Measurements from ENCODE around the gene SEMA5B.

Gene SEMA5B

DNA sequence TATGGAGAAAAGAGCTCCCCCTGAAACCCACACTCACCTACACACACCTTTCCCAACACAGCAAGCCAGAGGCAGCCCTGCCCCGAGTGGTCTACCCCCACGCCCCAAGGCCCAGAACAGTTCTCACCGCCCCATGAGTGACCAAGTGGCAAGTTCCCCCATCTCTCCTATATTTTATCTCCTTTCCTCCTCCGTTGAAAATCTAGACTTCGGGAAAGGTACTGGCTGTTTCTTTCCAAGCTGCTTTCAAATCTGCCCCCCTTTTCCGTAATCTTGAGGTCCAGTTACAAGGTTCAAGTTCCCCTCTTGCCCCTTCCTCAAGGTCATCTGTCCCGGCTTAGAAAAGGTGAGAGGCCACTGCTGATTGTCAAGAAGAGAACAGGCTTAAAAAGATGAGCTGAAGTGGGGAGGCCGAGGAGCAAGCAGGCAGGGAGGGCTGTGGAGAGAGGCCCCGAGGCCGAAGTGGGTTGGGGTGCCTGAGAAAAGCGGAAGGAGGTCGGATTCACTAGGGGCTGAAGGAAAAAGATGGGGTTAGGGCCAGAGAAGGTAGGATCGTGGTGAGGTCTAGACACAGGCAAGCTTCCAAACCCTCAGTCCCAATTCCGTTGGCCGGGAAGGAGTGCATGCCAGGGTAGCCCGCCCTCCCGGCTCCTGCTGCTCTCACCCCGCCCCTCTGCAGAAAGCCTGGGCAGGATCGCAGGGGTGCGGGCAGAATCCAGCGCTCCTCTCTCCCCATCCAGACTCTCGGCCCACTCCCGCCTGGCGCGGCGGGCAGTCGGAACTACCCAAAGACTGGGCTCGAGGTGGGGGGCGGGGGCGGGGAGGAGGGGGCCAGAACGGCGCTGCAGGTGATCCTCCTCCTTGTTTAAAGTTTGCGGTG is 1.7 kb downstream of the SEMA5B start:
- DNase-seq (ENCODE audit: low spot score): no peak

DNA sequence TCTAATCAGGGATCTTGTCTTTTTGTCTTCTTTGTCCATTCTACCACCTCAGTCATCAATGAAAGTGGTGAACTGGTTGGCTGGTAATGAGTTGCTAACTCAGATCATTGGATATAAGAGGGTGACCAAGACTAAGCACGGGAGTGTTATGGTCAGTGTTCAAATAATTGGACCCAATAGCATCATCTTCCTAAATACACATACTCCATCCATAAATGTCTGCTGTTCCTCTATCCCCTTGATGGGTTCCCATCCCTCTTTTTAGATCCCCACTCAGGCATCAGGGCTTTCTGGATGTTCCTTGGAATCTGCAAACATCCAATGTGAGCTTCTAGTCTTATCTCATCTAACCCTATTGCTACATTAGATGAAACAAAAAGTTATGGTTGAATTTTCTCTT is 3.5 kb downstream of the SEMA5B start:
- DNase-seq (ENCODE audit: low spot score): no peak

DNA sequence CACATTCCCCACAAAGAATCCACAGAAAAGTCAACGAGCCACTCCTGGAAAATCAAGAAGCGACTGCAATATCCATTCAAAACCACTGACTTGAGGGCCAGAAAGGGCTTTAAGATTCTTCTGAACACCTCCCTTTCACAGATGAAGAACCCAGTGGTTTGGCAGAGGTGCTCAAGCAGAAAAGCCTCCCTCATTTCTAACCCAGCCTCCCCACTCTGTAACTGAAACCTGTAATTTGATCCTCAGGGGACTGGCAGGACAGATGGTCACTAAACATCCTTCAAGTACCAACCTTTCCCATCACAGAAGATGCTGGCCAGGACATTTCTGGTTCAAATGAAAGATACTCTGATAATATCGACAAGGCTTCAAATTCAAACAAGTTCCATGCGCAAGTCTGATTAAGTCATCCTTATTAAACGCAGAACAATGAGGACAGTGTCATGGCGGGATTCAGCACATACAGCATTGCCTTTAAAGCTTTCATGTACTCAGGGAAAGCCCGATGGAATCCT is 5.5 kb downstream of the SEMA5B start:
- no peak for DNase-seq (ENCODE audit: low spot score)

DNA sequence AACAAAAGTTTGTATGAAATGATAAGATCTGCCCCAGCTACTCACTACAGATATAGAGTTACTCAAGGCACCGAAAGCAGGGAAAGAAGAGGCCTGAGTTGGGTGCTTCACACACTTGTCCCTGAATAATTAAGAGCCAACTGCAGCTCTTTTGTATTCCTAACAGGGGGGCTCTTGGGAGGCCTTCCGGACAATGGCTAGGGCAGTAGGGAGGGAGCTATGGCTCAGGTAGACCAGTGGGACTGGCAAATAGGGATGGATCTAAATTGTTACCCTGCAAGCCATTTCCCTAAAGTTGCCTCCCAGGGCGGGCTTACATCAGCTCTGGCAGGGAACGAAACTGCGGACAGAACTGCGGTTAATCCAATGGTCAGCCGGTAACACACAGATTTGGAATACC is 6.2 kb downstream of the SEMA5B start:
- DNase-seq (ENCODE audit: low spot score): no peak

DNA sequence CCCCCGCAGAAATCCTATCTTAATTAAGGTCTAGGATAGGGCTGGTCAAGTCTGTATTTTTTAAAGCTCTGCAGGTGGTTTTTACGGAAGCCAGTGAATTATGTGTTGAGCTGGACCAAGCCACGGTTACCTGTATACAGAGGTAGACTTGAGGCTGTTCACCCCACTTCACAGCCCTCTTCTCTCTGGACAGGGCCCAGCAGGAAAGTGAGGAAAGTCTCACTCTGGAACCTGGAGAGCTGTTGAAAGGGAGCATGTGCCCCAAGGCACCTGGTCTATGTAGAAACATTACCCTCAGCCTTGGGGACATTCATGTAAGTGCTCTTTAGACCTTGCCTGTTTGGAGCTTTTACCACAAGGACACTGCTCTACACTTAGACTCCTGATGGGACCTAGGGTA is 6.9 kb downstream of the SEMA5B start:
- no peak for DNase-seq (ENCODE audit: low spot score)

DNA sequence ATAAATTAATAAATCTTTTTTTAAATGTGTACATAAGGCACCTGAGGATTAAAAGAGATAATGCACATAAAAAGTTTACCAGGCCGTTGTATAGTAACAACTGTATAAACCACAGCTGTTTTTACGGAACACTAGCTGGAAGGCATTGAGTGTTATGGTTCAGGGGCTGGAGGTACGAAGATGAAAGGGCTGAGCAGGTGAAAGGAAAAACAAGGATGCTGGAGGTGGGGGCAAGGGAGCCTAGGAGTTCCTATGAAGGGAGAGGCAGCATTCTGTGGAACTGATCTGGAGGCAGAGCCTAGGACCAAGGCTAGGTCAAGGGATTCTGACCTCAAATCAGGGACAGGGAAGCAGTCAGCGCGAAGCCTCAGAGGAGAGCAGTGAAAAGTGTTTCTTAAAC is 8.0 kb downstream of the SEMA5B start:
- no peak for DNase-seq (ENCODE audit: low spot score)

DNA sequence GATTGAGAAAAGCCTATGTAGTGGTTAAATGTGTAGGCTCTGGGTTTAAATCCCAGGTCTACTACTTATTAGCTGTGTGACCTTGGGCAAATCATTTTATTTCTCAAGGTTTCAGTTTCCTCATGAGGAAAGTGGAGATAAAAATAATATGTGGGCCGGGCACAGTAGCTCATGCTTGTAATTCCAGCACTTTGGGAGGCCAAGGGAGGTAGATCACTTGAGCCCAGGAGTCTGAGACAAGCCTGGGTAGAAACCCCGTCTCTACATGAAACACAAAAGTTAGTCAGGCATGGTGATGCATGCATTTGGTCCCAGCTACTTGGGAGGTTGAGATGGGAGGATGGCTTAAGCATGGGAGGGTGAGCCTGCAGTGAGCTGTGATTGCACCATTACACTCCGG is 8.4 kb downstream of the SEMA5B start:
- no peak for DNase-seq (ENCODE audit: low spot score)

DNA sequence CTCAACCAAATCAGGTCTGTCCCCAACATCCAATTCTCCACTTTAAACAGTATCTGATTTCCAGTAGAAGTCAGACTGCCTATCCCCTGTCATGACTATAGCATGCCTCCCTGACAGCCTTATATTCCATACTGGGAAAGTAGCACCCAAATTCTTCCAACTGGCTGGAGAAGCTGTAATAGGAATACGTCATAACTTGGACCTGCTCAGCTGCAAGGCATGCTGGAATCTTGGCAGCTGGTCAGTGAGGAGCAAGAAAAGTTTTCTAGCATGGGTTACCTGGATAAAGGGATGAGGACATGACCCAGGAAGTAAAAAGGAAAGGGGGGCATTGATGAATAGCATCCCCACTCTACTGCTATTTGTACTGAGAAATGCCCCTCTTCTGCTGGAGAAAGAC is 8.9 kb downstream of the SEMA5B start:
- DNase-seq (ENCODE audit: low spot score): no peak

DNA sequence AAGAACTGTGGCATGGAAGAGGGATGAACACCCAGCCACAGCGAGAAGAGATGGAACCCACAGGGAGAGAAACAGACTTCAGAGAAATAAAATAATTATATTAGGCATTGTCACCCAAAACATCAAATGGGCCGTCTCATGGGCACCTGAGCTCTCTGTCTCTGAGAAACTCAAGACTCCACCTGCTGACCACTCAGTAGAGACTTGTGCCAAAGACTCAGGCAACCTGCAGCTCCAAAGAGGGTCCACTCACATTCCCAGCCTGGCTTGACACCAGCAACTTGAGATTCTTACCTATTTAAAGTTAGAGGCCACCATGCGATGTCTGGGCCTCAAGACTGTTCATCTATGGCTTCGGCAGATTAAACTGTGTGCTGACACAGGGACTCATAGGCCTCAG is 12.0 kb downstream of the SEMA5B start:
- no peak for DNase-seq (ENCODE audit: low spot score)

DNA sequence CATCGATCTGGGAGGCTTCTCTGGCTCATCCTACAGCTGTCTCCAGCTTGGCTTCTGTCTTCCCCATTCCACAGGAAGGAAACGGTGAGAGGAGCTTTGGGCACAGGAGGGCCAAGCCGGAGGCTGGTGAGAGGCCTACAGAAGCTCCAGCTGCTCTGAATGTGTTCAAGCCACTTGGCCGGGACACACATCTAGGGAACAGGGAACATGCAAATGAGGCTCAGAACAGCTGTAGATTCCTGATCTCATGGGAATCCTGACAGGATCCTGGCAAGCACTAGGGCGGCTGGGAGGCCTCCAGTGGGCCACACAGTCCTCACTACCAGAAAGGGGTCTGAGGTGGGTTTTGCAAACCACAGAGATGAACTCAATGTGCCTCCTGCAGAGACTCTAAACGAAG is 13.7 kb downstream of the SEMA5B start:
- DNase-seq (ENCODE audit: low spot score): no peak

DNA sequence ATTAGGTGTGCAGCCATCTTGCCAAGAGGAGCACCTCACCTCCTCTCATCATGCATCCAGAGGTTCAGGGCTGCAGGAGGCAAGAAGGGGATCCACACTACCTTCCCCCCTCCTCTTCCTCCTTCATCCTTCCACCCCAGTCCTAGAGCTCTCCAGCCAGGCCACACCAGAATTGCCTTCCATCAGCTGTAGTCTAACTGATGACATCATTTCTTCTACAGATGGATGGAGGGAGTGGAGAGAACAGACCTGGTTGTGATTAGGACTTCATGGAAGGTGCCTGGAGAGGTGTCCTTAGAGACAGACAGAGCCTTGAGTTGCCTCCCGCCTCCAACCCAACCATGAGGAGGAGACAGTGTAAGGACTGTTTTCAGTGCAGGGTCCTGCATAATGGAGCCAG is 14.9 kb downstream of the SEMA5B start:
- no peak for DNase-seq (ENCODE audit: low spot score)

DNA sequence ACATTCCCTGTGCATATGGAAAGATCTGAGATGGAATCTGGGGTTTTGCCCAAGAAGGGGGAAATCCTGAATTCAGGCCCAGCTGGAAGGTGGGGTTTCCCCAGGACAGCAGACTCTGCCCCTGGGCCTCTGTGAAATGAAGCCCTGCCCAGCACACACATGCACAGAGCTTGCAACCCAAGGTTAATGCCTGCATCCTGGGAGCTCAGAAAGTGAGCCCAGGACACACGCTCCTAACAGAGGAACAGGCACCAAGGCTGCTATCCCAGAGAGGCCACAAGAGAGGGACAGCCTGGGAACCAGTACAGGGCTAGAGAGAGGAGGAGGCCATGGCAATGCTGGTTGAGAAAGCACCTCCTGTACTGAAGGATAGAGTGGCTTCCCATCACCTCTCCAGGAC is 16.1 kb downstream of the SEMA5B start:
- DNase-seq (ENCODE audit: low spot score): no peak

DNA sequence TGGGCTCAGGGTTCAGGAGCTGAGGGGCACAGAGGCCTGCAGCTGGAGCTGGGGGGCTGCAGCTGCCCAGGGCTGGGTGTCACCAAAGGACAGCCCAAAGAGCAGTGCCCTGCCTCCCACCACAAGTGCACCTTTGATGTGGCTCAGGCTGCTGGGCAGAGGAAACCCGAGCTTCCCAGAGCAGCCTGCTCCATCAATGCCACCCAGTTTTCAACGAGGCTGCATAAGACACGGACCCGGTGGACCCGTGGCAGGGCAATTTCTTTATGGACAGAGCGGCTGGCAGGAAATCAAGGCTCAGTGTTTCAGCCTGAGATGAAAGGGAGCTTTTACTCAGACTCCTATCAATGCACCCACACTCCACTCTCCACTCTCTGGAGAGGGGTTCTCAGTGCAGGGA is 18.7 kb downstream of the SEMA5B start:
- DNase-seq (ENCODE audit: low spot score): no peak

DNA sequence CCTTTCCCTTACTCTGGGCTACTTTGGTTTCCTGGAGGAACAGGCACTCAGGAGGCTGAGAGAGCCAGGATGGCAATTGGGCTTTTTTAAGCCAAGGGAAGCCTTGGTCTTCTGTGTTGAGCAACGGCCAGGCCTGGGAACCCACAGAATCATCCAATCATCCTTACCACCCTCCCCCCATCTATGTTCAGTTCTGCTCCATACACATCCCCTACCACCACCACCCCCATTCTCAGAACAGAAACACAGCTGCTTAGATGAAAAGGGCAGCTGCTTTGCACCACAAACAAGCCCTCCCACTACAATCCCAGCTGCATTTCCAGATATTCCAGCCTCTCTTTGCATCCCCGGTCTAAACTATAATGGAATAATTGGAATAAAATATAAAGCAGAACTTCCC is 21.0 kb downstream of the SEMA5B start:
- DNase-seq (ENCODE audit: low spot score): no peak

DNA sequence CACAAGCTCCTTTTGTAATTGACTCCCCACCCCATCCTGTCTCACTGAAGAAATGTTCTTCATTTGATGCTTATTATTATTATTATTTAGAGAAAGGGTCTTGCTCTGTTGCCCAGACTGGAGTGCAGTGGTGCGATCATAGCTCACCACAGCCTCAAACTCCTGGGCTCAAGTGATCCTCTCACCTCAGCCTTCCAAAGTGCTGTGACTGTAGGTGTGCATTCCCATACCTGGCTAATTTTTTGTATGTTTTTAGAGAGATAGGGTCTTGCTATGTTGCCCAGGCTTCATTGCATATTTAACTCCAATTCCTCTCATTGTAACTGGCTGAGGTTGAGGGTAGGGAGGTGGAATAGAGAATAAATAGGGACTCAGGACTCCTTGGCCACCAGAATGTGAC is 22.3 kb downstream of the SEMA5B start:
- DNase-seq (ENCODE audit: low spot score): no peak

DNA sequence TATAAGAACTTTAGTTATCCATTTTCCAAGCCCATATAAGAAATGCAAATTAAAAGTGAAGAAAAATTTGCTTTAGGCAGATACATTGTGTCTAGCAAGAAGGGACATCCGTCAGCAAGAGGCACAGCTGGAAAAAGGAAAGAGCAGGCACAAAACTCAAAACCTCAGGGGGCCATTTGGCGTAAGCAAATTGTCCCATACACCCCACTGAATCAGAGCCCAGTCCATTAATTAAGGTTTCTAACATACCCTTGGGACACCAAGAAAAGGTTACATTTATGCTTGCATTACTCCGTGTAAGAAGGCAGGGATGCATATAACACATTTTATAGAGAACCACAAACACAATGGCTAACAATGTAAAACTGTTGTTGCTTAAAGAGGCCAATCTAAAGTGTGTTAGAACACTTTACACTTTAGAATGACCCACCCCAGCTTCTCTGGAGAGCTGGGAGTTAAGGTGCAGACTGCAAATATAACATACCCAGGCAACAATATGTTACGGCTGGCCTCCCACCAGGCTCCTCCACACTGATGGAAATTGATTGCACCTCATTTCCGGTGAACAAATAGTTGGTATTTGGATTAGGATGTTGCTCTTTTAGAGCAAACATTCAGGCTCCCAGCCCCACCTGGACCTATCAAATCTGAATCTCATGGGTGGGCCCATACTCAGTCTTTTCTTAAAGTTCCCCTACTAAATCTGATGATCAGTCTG is 23.2 kb downstream of the SEMA5B start:
- DNase-seq (ENCODE audit: low spot score): no peak

DNA sequence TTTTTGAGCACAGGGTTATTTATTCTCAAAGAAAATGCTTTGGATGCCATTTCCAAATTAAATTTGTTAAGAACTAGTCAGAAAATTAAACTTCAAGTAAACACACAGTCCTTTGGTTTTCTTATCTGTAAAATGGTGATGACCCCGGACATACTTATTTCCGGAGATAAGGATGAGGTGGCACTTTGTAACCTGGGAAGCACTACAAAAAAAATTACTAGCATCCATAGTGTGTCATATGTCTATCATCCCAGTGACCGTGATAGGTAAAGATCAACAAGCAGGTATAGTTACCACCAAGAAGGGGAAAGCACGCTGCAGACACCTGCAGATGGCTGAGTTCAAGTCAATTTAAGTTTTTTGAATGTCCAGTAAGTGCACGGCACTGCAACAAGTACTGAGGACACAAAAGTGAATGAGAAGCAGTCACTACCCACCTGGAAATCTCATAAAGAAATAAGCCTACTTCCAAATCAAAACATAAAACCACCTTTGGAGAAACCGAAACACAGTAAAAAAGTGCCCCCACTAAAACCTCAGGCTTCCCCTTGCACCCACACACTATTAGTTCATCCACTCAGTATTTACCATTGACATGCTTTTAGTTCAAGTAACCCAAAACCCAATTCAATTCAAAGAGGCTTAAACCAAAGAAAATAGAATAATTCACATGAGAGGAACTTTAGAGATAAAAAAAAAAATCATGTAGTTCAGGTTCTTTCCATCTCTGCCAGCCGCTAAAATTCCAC is 24.6 kb downstream of the SEMA5B start:
- DNase-seq (ENCODE audit: low spot score): no peak

DNA sequence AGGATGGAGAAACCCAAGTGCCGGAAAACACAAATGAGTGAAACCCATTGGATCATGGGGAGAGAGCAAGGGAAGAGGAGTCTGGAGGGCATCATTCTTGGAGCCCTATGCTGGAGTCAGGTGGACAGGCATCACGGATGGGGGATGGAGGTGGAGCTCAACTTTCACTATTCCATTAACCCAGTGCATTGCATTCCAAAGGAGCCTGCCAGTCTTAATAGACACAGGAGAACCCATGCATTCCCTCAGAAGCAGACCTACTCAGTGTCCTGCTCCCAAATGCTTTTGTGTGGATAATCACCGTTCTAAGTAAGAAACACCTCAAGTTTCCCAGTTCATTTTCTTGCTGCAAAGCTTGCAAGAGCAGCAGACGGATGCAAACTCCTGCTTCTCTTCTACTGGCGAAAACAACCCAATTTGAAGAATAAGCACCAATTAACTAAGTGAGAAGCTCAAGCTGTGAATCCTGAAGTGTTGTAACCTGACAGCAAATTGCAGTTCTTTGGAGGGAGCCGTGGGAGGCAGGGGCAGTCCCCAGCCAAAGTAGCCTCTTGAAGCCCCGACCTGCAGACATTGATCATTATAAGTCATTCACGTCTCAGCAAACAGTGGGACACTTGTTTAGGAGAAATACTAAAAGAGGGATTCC is 25.3 kb downstream of the SEMA5B start:
- no peak for DNase-seq (ENCODE audit: low spot score)

DNA sequence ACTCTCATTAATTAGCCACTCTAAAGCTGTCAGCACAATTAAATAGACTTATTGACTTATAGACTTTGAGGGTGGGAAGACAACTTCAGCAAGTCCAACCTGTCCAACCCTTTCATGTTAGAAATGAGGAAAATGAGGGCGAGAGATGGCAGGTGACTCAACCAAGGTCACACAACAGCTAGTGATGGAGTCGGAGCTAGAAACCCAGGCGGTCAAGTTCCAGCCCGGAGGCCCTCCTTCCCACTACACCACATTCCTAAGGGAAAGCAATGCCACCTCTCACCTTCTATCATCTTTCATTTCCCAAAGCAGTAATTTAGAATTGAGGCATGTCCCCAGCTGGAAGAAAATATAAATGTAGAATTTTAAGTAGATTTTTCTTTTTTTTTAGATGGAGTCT is 28.7 kb downstream of the SEMA5B start:
- DNase-seq (ENCODE audit: low spot score): no peak

DNA sequence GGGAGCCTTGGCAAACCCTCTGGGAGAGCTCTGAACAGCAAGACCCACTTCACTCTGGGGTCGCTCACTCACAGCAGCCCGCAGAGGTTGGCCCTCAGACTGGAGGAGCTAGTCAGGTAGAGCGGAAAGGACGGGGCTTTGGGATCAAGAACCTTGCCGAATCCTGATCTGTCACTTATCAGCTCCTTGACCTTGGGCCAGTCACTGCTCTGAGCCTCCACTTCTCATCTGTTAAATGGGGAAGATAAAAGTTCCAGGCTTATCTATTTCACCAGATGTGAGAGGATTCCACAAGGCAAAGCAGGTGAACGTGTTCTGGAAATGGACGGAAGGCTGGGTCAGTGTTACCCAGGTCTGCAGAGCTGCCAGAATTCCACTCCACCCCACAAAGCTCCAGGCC is 29.4 kb downstream of the SEMA5B start:
- no peak for DNase-seq (ENCODE audit: low spot score)

DNA sequence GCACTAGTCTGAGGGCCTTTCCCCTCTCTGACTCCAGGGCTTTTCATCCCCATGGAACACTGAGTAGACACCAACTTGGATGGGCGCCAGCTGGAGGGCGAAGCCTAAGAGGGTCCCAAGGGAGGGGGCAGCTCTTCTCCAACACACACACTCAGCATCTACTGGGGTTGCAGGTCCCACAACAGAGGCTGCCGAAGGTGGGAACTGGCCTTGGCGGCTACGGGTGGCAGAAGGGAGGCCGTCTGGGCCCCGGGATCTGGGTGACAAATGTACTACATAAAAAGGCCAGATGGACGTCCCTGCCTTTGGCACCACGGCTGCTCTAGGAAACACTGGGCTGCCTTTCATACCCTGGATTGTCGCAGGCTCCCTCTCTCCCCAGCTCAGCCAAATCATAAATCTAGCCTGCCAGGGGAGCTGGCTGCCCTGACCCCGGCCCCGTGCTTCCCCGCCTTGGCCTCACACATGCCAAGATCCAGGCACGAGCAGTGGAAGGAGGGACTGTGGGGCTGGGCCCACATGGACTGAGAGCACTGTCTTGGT is 31.5 kb downstream of the SEMA5B start:
- DNase-seq (ENCODE audit: low spot score): no peak

DNA sequence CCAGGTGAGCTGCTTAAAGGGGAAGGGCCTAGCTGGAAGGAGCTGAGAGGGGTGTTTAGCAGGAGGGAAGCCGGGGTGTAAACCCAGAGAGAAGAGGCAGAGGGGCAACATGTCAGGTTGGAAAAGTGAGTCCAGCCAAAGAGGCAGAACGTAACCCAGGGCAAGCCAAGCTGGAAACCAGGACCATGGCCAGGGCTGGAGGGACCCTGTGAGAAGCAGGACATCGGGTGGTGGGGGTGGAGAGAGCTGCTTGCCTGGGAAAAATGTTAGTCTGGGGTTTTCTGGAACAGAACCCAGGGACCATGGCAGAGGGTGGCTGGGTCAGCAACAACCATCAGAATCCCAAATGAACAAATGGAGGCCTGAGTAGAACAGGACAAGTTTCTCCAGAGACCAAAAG is 32.6 kb downstream of the SEMA5B start:
- DNase-seq (ENCODE audit: low spot score): no peak

All from HuH-7.5 (cell line).